K562 (cell line): ENCODE results near the gene SIRPB2. TPM values are rescaled to one million over a fixed set of nuclear protein-coding genes. Genes with fewer than 3 reads are reported as not detected.

Source experiments
- ATF7 ChIP-seq: fragments of 450-650 bp; IDR thresholded peaks from 2 replicates; pipeline ENCODE4 v1.7.1; 2014; ENCODE audit warnings: mild to moderate bottlenecking, moderate library complexity
- GABPB1 ChIP-seq: sonication (generic); formaldehyde crosslinking; IDR thresholded peaks from 2 replicates; pipeline ENCODE4 v1.8.0; 2022; ENCODE audit warnings: mild to moderate bottlenecking, missing genetic modification reagents
- GATAD2A ChIP-seq: fragments of 450-650 bp; IDR thresholded peaks from 2 replicates; pipeline ENCODE4 v1.6.1; 2017
- HCFC1 ChIP-seq: IDR thresholded peaks from 2 replicates; pipeline ENCODE4 v1.6.1; 2012; ENCODE audit warnings: low read depth, low read length, improper control_type of control experiment
- RFX1 ChIP-seq: fragments of 450-650 bp; IDR thresholded peaks from 2 replicates; pipeline ENCODE4 v1.6.1; 2016; ENCODE audit warnings: mild to moderate bottlenecking, moderate library complexity
- SP1 ChIP-seq: sonication (generic); formaldehyde crosslinking; IDR thresholded peaks from 2 replicates; pipeline ENCODE4 v1.8.1; 2022; ENCODE audit warnings: mild to moderate bottlenecking, missing genetic modification reagents
- ZFX ChIP-seq: sonication (generic); formaldehyde crosslinking; IDR thresholded peaks from 2 replicates; pipeline ENCODE4 v1.8.0; 2022; ENCODE audit warnings: mild to moderate bottlenecking, missing genetic modification reagents, moderate library complexity
- ZNF764 ChIP-seq: fragments of 250-450 bp; sonication (Bioruptor Pico); IDR thresholded peaks from 2 replicates; pipeline ENCODE4 v1.4.0; 2020; ENCODE audit warnings: low read depth, mild to moderate bottlenecking, moderate library complexity
- polyA plus RNA-seq, 8 experiments: library from polyadenylated mRNA; depleted of rRNA in 4 of 8; stranded (reverse) in 5 of 8; unstranded in 3 of 8; fragments of >200 nt; fragmentation: Nextera tagmentation in 2 of 8; fragmentation: Illumina TruSeq in 1 of 8; extraction: Ambion mirVana in 2 of 8; extraction: Trizol in 1 of 8; gene quantifications; 2 replicates each; pipeline versions ENCODE4 v1.2.1 to v1.2.3, GENCODE V29; 2011 to 2014; ENCODE audit warnings: inconsistent platforms in 1 of 8, missing spikeins in 1 of 8
- total RNA-seq, 7 experiments: library from RNA; depleted of rRNA in 6 of 7; stranded (reverse); fragments of >200 nt in 6 of 7; fragmentation: Illumina TruSeq in 2 of 7; extraction: Trizol in 2 of 7; gene quantifications; 2 replicates each; pipeline versions ENCODE4 v1.2.1 to v1.2.3, GENCODE V29; 2011 to 2021; ENCODE audit warnings: low replicate concordance in 1 of 7
- TF ChIP-seq, protein P1 (sequence below): fragments of 450-650 bp; IDR thresholded peaks from 2 replicates; pipeline ENCODE4 v1.6.1; 2017; ENCODE audit warnings: antibody characterized with exemption, mild to moderate bottlenecking
- TF ChIP-seq, protein P2 (sequence below), 3 experiments: IDR thresholded peaks in 2 of 3; conservative IDR thresholded peaks in 1 of 3; 2 replicates each; pipeline ENCODE4 v1.5.1; 2011 to 2012; ENCODE audit warnings: low read length in 3 of 3, mild to moderate bottlenecking in 3 of 3, control low read depth in 2 of 3, improper control_type of control experiment in 1 of 3, inconsistent platforms in 1 of 3, low read depth in 1 of 3, mixed read lengths in 1 of 3, moderate library complexity in 1 of 3; ENCODE audit not compliant: insufficient read depth in 2 of 3
- TF ChIP-seq, protein P3 (sequence below): fragments of 250-450 bp; sonication (Bioruptor Pico); IDR thresholded peaks from 2 replicates; pipeline ENCODE4 v1.4.0; 2020; ENCODE audit warnings: mild to moderate bottlenecking, moderate library complexity

SIRPB2 gene
- total and polyA plus RNA-seq, 9 of the 15 experiments (the other 6 are each of a cell fraction or from before 2014, with no cell fraction given): 0.07 TPM; not detected in 7

DNA sequence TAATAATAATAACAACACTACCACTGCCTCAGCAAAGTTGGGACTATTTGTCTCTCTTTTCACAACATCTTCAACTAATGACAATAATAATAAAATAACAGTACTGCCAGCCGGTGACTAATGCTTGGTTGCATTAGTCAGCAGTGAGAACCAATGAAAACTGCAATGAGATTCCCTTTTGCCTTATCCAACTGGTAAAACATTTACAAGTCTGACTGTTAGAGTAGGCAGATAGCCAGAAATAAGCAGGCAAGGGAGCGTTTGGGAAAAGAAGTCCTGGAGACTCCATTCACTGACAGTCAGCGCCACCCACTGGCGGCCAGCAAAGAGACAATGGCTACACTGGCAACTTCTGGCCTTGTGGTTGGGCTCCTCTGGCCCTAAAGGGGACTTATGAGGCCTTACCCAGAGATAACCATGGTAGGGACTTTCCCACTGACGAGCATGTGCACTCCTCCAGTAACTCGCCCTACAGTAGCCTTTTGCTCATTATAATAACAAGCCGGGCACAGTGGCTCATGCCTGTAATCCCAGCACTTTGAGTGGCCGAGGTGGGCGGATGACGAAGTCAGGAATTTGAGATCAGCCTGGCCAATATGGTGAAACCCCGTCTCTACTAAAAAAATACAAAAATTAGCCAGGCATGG, 21.2 kb downstream of the SIRPB2 start (continued):
- TF ChIP-seq, protein P1, sequence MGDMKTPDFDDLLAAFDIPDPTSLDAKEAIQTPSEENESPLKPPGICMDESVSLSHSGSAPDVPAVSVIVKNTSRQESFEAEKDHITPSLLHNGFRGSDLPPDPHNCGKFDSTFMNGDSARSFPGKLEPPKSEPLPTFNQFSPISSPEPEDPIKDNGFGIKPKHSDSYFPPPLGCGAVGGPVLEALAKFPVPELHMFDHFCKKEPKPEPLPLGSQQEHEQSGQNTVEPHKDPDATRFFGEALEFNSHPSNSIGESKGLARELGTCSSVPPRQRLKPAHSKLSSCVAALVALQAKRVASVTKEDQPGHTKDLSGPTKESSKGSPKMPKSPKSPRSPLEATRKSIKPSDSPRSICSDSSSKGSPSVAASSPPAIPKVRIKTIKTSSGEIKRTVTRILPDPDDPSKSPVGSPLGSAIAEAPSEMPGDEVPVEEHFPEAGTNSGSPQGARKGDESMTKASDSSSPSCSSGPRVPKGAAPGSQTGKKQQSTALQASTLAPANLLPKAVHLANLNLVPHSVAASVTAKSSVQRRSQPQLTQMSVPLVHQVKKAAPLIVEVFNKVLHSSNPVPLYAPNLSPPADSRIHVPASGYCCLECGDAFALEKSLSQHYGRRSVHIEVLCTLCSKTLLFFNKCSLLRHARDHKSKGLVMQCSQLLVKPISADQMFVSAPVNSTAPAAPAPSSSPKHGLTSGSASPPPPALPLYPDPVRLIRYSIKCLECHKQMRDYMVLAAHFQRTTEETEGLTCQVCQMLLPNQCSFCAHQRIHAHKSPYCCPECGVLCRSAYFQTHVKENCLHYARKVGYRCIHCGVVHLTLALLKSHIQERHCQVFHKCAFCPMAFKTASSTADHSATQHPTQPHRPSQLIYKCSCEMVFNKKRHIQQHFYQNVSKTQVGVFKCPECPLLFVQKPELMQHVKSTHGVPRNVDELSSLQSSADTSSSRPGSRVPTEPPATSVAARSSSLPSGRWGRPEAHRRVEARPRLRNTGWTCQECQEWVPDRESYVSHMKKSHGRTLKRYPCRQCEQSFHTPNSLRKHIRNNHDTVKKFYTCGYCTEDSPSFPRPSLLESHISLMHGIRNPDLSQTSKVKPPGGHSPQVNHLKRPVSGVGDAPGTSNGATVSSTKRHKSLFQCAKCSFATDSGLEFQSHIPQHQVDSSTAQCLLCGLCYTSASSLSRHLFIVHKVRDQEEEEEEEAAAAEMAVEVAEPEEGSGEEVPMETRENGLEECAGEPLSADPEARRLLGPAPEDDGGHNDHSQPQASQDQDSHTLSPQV: 0 out of 2 replicates have a peak, but pooled peaks have one; percentile 17
- peak; percentile 47; the same call in 1 of the 2 replicates for TF ChIP-seq GABPB1 (CRISPR knock-in tag)
- peak; percentile 95 for TF ChIP-seq ZNF764
- 0 out of 2 replicates have a peak, but pooled peaks have one; percentile 27 for TF ChIP-seq HCFC1
- TF ChIP-seq ATF7: peak; percentile 21; the same call in 1 of the 2 replicates
- TF ChIP-seq, protein P2, sequence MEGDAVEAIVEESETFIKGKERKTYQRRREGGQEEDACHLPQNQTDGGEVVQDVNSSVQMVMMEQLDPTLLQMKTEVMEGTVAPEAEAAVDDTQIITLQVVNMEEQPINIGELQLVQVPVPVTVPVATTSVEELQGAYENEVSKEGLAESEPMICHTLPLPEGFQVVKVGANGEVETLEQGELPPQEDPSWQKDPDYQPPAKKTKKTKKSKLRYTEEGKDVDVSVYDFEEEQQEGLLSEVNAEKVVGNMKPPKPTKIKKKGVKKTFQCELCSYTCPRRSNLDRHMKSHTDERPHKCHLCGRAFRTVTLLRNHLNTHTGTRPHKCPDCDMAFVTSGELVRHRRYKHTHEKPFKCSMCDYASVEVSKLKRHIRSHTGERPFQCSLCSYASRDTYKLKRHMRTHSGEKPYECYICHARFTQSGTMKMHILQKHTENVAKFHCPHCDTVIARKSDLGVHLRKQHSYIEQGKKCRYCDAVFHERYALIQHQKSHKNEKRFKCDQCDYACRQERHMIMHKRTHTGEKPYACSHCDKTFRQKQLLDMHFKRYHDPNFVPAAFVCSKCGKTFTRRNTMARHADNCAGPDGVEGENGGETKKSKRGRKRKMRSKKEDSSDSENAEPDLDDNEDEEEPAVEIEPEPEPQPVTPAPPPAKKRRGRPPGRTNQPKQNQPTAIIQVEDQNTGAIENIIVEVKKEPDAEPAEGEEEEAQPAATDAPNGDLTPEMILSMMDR (IDR thresholded peaks at IDR 0.05 in 2 of 3, conservative IDR thresholded peaks at IDR 0.05 in 1 of 3; ENCODE audit: insufficient read depth in 2 of 3, low read depth in 1 of 3, low read length in 3 of 3): peak; percentile 83 to 90 (median 88)
- peak; percentile 50; the same call in 1 of the 2 replicates for TF ChIP-seq SP1 (CRISPR knock-in tag)
- 0 out of 2 replicates have a peak, but pooled peaks have one; percentile 32 for TF ChIP-seq ZFX
- TF ChIP-seq, protein P3, sequence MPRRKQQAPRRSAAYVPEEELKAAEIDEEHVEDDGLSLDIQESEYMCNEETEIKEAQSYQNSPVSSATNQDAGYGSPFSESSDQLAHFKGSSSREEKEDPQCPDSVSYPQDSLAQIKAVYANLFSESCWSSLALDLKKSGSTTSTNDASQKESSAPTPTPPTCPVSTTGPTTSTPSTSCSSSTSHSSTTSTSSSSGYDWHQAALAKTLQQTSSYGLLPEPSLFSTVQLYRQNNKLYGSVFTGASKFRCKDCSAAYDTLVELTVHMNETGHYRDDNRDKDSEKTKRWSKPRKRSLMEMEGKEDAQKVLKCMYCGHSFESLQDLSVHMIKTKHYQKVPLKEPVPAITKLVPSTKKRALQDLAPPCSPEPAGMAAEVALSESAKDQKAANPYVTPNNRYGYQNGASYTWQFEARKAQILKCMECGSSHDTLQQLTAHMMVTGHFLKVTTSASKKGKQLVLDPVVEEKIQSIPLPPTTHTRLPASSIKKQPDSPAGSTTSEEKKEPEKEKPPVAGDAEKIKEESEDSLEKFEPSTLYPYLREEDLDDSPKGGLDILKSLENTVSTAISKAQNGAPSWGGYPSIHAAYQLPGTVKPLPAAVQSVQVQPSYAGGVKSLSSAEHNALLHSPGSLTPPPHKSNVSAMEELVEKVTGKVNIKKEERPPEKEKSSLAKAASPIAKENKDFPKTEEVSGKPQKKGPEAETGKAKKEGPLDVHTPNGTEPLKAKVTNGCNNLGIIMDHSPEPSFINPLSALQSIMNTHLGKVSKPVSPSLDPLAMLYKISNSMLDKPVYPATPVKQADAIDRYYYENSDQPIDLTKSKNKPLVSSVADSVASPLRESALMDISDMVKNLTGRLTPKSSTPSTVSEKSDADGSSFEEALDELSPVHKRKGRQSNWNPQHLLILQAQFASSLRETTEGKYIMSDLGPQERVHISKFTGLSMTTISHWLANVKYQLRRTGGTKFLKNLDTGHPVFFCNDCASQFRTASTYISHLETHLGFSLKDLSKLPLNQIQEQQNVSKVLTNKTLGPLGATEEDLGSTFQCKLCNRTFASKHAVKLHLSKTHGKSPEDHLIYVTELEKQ (CRISPR knock-in tag): no peak
- no peak for TF ChIP-seq RFX1
- TF ChIP-seq GATAD2A: no peak
